SKM-1 treated with dmso at 0.1 percent for 144 hours (cell line): Measurements from ENCODE around the gene CDH18.

Experiments used
- DNase-seq: peaks from one replicate; lab custom pipeline; 2025; ENCODE audit not compliant: unreplicated experiment; lab: John Stamatoyannopoulos, UW

The CDH18 gene

DNA sequence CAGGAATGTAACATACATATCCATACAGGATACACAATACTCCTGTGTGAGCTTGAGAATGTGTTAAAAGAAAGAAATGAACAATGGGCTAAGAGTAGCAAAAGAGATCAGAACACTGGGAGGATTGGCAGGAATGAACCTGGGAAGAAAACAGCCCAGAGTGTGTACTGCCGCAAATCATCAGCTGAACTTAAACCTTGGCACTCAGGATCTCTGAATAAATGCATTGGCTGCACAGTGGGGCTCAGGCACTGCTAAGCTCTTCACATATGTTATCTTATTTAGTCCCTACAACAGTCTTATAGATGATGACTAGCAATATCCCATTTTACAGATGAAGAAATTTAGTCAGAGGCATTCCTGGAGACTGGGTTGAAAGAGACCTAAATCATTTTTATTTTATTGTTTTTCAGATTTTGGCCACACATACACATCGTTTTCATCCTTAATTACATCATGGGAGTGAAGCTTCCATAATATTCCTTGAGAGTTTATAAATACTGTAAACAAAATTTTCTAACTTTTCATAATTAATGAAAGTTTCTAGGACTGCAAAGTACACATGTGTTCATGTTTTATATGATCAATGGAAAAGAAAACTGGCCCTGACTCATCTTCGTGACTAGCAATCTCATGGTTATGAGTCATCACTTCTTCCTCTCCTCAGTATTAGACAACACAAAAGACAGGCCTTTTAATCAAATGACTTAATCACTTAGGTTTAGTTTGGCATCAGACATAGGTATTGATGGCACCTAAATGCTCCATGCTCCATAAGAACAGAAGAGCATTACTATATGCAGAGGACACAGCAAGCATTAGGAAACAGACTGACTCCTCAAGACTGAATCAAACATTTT, 59.2 kb downstream of the CDH18 start:
- DNase-seq: no peak

DNA sequence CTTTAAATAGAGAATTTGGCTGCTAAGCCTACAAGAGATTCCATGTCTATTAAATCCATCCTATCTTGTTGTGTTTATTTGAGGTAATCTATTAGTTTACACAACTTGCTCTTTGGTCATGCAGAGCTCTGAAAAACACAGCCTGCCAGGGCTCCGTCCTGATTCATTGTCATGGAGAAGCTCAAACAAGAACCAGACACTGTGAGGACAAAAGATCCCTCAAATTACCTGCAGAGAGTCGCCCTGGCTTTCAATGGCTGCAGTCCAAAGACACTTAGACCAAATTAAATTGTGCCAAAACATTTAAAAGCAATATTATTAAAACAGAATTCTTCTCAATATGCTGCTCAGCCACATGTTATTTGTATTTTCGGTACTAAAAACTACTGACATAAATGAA, 60.1 kb downstream of the CDH18 start:
- DNase-seq: no peak

DNA sequence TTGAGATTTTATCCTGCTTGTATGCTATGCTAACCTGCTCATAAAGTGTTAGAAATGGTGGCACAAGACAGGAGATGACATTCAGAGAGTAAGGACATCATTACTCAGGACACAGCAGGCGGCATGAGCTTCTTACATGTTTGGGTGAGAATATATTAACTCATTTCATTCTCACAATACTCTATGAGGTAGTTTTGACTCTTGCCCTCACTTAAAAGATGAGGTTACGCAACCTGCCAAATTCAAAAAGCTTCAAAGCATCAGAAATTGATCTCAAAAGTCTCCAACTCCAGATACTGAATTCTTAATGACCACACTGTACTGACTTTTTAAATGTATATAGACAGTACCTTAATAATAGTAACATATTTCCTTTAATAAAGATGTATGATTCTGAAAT, 60.8 kb downstream of the CDH18 start:
- DNase-seq: no peak

DNA sequence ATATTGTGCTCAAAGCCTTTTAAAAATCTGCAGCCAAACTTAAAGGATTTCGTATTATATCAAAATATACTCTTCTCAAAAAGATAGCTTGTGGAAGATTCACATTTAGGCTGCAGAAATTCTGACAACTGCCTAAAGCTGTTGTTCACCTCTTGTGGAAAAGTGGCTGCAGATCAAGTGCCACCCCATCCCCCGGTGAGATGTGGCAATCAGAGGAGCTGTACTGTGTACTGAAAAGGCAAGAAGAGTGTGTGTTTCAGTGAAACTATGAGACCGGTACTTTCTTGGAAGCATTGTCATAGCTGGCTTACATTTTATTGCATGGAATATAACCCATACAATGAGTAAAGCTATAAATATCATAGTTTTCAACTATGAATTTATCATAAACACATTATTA, 64.3 kb downstream of the CDH18 start:
- no peak for DNase-seq

DNA sequence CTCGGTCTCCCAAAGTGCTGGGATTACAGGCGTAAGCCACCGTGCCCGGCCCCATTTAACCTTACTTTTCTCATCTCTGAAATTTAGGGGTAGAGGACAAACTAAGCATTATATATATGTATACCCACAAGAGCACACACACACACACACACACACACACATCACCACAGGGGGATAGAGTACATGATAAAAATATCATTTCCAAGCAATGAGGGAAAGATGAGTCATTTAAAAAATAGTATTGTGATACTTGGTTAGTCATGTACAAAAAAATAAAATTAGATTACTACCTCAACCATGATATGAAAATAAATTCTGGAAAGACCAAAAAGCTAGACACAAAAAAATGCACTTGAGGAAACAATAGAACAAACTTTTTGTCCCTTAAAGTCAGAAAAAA, 67.2 kb downstream of the CDH18 start:
- no peak for DNase-seq

DNA sequence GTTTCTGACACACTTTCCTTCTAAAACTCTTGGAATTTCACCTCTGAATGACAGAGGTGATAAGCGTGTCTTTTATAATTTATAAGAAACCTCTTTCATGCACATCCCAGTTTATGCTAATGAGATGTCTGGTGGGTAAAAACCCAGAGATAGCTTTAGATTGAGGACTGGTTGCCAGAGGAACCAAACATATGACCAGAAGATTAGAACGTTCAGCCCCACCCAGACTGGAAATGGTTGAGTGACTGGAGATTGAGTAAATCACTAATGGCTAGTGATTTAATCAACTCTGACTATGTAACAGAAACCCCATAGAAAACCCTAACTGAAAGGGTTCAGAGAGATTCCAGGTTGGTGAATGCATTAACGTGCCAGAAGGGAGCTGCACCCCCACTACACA, 69.2 kb downstream of the CDH18 start:
- no peak for DNase-seq

DNA sequence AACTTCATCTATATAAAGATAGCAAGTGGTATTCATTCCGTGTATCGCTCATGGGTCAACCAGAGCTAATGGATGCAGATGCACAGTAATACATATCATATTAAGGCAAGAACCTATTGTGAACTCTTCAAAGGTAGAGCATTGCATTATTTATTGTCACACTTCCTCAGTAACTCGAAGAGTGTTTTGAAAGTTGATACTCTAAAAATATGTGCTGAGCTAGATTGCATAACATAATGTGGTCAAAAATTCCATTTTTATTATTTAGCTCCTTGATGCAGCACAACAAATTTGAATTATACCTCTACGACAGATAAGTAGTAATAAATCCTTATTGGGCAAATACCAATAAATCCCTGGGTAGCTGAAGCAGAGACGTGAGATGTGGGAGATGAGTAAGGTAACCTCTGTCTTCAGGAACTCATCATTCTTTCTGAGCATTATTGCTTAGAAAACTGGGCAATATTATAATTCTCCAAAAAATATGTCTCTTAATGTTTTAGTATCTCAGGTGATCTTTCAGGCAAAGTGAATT, 70.3 kb downstream of the CDH18 start:
- DNase-seq: no peak

DNA sequence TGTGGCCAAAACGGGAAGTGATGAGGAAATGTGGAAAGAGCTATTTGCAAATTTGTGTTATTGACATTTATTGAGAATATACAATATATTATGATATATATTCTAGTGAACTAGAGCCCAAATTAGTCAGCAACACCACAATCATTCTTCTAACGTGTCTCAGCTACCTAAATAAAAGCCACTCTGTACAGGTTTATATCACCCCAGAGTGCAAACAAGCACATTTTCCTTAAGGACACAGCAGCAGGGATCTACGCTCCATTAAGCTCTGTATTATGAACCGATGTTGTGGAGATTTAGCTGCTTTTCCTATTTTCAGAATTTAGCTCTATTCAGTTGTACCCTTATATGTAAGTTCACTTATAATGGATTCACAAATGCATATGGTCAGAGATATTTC, 77.9 kb downstream of the CDH18 start:
- peak; percentile 4 for DNase-seq

DNA sequence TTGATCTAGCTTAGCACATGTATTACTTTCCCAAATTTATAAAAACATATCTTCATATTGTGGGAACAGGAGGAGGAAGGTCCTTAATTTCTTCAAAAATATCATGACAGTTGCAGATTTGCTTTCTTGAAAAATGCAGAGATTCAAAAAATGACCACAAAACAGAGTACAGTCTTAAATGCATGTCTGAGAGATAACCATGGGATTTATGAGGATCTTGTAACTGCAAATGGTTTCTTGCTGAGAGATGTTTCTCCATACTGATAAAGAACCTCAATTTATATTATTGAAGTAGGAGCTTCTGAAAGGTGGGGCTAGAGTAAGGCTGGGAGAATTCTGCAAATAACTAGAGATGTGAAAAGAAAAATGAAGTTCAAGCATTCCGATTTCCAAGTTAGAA, 83.2 kb downstream of the CDH18 start:
- DNase-seq: no peak

DNA sequence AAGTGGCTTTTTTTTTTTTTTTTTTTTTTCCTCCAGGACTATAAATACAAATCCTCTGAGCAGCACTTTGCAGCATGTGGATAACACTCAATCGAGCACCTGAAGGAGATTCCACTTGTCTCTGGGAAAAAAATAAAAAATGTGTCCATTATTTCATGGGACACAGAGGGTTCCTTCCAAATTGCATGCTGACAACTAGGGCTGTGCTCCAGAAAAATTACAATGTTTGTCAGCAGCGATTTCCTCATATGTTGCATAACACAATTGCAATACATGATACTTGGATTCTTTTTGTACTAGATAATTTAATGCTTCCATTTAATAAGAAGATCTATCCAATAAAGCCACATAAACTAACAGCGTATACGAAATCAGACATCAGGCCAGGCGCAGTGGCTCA, 84.4 kb downstream of the CDH18 start:
- no peak for DNase-seq

DNA sequence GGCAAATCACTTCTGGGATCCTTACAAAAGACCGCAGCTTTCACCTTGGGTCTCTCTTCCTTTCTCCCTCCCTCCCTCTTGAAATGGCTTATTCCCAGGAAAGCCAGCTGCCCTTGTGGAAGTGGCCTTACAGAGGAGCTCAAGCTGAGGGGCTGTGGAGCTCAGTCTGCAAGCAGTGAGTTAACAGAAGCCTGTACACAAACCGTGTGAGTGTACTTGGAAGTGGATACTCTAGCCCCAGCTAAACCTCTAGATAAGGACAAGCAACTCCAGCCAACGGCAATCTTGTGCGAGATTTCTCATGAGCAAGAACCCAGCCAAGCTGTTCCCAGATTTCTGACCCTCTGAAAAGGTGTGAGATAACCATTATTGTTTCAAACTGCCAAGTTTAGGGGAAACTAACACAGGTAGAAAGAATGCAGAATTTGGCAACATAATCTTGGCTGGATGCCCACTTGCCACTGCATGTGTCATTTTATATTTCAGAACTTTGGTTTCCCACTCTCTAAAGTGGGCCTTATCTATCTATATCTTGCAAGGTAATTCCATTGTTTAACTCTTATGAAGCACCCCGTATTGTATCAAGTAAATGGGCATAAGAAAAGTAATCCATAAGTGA, 85.6 kb downstream of the CDH18 start:
- no peak for DNase-seq

DNA sequence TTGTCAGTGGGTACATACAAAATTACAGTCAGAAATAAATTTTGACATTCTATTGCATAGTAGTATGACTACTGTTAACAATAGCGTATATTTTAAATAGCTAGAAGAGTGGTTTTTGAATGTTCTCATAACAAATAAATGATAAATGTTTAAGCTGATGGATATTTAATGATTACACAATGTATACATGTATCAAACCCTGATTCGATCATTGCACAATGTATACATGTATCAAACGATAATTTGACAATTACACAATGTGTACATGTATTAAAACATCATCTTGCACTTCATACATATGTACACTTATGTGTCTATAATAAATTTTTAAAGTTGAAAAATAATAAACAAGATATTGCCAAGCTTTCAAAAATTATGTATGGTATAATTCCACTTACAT, 87.7 kb downstream of the CDH18 start:
- DNase-seq: no peak

DNA sequence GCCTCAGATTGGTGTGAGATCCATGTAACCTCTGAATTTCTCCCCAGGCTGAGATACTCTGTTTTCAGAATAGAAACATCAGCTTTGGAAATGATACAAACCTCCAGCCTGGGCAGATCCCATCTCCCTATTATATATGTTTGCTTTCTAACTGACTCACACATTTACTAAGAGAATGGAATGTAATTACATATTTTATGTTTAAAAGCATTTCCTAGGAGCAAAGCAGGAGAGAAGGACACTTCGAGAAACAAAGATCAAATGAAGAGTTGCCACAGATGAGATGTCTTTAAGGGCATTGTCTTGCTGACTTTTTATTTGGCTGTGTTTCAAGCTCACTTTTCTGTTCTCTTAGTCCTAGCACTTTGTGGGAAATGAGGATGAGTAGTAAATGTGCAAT, 96.3 kb downstream of the CDH18 start:
- DNase-seq: no peak

DNA sequence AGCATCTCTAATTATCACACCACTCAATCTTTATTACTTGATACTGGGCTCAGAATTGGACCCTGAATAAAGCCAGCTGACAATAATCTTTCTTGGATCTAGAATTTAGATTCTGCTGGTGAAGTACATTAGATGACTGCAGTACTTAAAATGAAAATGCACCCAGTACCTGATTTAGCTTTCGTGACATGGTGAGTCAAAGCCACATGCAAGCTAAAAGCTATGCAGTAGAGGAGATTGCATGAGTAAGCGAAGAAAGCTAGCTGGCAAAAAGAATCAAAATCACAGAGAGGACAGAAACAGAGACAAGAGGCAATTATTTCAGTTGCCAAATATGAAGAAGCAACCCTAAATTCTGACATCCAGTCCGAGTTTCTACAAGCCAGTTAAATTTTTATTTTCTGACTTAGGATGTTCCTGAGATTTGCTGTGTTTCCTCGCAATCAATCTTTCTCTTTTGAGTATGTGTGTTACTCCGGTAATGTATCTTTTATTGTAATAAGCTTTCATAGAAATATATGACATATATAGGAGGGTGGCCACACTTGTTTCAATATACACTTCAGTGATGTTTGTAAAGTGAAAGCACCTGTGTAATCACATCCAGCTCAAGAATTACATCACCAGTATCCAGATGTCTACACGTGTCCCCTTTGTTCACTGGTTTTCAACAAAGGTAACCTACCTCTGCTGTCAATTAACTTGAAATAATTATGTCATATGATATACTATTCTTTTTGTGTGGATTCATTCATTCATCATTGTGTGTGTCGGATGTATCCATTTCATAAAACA, 101.7 kb downstream of the CDH18 start:
- DNase-seq: no peak

DNA sequence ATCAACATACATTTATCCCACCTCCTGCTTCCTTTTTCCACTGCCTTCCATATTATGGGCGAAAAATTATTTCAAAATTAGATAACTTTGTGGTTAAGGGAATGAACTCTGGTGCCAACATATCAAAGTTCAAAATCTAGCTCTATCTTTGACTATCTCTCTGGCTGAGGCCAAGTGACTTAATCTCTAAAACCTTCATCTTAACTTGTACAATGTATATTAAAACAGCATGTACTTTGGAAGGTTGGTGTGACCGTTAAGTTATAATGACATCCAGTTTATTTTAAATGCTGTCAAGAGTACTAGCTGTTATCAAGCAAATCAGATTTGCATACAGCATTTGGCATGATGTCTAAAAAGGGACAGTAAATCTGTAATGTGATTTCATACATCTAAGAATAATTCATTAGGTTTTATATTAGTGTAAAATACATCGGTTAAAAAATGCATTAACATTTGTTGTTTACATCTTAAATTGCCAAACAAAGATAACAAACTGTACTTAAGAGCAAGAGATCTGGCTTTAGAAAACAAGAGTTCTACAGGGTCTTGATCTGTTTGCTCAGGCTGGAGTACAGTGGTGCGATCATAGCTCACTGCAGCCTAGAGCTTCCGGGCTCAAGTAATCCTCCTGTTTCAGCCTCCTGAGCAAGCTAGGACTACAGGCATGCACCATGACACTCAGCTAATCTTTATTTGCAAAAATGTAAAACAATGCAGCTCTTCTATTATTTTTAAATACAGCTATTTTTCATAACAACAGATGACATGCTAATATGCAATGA, 102.8 kb downstream of the CDH18 start:
- DNase-seq: no peak

DNA sequence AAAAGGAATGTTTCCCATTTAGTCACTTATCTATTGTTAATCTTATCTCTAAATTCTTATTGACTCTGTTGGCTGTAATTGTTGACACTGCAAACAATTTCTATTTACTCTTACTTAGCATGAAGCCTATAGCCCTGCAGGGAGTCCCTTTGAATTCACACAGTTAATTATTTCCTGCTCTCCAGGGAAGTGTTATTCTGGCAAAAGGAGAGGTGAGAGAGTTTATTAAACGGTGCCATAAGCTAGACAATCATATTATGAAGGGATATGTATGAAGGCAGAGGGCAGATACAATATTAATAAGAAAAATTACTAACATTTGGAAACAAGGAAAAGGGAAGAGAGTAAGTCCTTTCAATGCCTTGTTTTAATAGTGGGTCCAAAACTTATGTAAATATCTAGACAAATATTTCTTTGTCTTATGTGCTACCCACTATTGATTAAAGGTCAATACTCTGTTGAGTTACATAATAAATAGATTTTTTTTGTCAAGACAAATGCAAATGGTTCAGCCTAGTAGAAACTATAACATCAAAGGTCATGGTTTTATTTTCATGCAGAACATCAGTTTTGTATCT, 107.1 kb downstream of the CDH18 start:
- DNase-seq: no peak

DNA sequence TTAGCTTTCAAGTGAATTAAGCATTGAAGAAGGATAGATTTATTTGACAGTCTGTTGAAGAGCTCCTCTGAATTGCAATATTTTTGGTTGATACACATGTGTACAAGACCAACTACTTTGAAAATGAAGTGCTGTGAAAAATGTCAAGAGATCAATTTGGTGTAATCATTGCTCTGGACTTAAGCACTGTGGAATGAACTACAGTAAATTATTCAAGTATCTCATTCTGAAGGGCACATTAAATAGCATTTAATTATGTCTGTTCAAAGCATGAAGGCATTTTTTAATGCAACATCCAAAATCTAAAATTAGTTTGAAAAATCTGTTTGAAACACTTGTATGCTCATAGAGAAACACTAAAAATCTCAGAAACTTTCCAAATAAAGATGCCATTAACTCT, 107.5 kb downstream of the CDH18 start:
- DNase-seq: no peak

DNA sequence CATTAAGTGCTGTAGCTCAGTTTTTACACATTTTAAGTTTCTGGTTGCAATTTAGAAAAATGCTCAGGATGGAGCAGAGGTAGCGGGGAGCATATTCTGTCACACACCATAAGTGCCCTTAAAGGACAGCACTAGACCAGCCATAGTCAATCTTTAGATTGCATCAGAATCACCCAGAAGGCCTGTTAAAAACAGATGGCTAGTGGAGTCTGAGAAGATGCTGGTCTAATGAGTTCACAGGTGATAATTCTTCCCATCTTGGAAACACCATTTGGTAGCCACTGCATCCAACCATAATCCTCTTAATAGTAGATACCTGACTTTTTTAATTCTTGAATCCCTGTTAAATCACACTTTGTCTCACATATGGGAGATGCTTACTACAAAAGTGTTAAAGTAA, 113.2 kb downstream of the CDH18 start:
- DNase-seq: no peak

DNA sequence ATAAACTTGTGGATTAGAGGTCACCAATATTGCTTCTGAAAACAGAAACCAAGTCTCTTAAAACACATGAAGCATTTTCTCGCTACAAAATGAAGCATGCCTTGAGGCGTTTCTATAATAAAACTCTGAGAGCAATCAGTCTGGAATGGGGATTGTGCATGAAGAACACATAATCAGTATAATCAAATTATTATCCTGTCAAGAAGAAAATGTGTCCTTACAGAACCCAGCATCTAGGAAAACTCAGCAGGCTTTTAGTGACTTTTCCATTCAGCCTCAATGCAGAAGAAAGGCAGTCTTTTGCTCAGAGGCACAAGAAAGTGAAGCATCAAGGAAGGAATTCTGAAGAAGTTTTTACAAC, 121.9 kb downstream of the CDH18 start:
- no peak for DNase-seq

DNA sequence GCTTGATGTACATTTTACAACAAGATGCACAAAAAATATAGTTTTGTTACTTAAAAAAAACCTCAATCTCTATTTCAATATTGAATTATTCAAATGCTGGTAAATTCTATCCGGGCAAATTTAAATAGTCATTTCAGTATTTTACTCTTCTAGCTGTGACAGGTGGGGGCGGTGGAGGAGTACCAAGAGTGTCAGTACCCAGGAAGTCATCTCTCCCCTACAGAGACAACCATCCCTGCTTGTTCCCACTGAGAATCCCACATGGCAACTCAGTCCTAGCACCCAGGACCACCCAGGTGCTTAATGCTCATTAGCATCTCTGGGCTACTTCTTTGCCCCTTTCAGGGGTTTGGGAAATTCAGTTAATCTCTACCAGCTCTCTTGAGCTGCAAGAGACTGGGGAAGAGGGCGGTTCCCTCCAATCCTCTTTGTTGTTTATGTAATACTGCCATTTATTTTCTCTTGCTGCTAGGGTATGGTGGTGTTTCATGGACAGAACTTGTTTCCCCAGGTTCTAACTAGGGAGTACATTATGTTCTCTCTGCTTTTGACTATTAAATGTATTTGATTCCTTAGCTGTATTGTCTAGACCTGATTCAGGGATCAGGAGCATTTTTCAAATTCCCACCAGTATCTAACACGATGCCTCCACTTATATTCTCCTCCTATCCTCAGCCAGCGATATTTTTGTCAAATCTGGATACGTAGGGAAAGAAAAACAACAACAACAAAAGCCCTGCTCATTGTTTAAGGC, 122.5 kb downstream of the CDH18 start:
- DNase-seq: no peak
